Islet precursor cell (in vitro differentiated cells): ENCODE results near the gene FOXP2.
"Not testable (repeated sequence)": the region's sequence is repeated elsewhere in the genome, so short reads cannot be mapped to it uniquely, and the experiment has no call there.

ENCODE experiments used
- DNase-seq: peaks from one replicate; pipeline ENCODE4 v3.0.0-alpha.2; 2018

FOXP2 gene

GRCh38 chr7:114606100-114606499 is 191.5 kb downstream of the FOXP2 start:
- no peak for DNase-seq

- not testable (repeated sequence) for DNase-seq
Observed at GRCh38 chr7:114608822-114609221, 194.2 kb downstream of the FOXP2 start.

GRCh38 chr7:114620208-114620607 is 205.6 kb downstream of the FOXP2 start:
- no peak for DNase-seq

GRCh38 chr7:114622221-114622620 is 207.6 kb downstream of the FOXP2 start:
- DNase-seq = no peak

GRCh38 chr7:114623146-114623545 is 208.5 kb downstream of the FOXP2 start:
- no peak for DNase-seq

- no peak for DNase-seq
Observed at GRCh38 chr7:114627231-114627630, 212.6 kb downstream of the FOXP2 start.

GRCh38 chr7:114628362-114628761 is 213.7 kb downstream of the FOXP2 start:
- no peak for DNase-seq

- no peak for DNase-seq
Observed at GRCh38 chr7:114629762-114630161, 215.1 kb downstream of the FOXP2 start.

GRCh38 chr7:114630201-114630990 is 215.8 kb downstream of the FOXP2 start:
- no peak for DNase-seq

GRCh38 chr7:114631249-114631822 is 216.7 kb downstream of the FOXP2 start:
- peak; percentile 60 for DNase-seq

- DNase-seq = no peak
Observed at GRCh38 chr7:114639451-114639850, 224.8 kb downstream of the FOXP2 start.

- no peak for DNase-seq
Observed at GRCh38 chr7:114644455-114644854, 229.8 kb downstream of the FOXP2 start.

- DNase-seq = no peak
Observed at GRCh38 chr7:114645451-114645850, 230.8 kb downstream of the FOXP2 start.

- no peak for DNase-seq
Observed at GRCh38 chr7:114647518-114647917, 232.9 kb downstream of the FOXP2 start.

- no peak for DNase-seq
Observed at GRCh38 chr7:114648117-114648516, 233.5 kb downstream of the FOXP2 start.

GRCh38 chr7:114648680-114649079 is 234.1 kb downstream of the FOXP2 start:
- no peak for DNase-seq

- DNase-seq = no peak
Observed at GRCh38 chr7:114649689-114650088, 235.1 kb downstream of the FOXP2 start.

GRCh38 chr7:114650491-114650890 is 235.9 kb downstream of the FOXP2 start:
- peak; percentile 62 for DNase-seq

- peak; percentile 51 for DNase-seq
Observed at GRCh38 chr7:114652041-114652440, 237.4 kb downstream of the FOXP2 start.

- DNase-seq = no peak
Observed at GRCh38 chr7:114653364-114654088, 238.9 kb downstream of the FOXP2 start.

GRCh38 chr7:114656466-114656865 is 241.9 kb downstream of the FOXP2 start:
- no peak for DNase-seq

- DNase-seq = no peak
Observed at GRCh38 chr7:114657279-114657678, 242.7 kb downstream of the FOXP2 start.

- no peak for DNase-seq
Observed at GRCh38 chr7:114658216-114658615, 243.6 kb downstream of the FOXP2 start.
